Measurements from ENCODE around the gene APLP2.

Gene APLP2

GRCh38 chr11:130144861-130145281 is 75.2 kb downstream of the APLP2 start:
- Mint-ChIP-seq H3K27ac (peak overlapping the region; percentile 94), H3K27me3 (no peaks in the 10 kb centered on the region)

DNA sequence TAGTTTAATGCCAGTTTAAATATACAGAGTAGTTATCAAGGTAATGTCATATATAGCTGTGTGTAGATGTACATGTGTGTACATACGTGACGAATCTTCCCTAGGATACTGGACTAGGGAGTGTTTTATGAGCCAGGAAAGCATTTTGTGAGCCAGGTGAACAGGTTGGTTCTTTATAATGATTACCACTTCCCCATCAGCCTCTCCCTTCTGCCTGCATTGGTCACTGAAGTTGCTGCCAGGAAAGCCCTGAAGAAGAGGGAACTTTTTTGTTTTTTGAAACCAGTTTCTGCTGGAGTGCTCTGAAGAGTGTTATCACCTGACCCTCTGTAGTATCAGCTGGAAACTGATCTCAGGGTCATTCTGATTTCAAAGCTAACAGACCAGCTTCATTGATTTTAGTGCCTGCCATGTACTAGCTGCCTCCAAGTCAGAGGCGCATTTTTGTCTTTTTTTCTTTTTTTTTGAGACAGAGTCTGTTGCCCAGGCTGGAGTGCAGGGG is 75.7 kb downstream of the APLP2 start:
- H3K4me1 Mint-ChIP-seq: peaks cover 25% of the 10 kb centered on the region
- H3K27me3 Mint-ChIP-seq: no peaks in the 10 kb centered on the region
- H3K27ac Mint-ChIP-seq: peak overlapping the region; percentile 94
- H3K36me3 Mint-ChIP-seq: peaks cover 3% of the 10 kb centered on the region
- no peak overlapping the region for H3K4me3 Mint-ChIP-seq
- no peaks in the 10 kb centered on the region for H3K9me3 Mint-ChIP-seq
- ATAC-seq (ENCODE audit: low read depth) (no peak), DNase-seq (ENCODE audit: low spot score in 2 of 2) (no peak)

More at GRCh38 chr11:130144861-130145281, 75.2 kb downstream of the APLP2 start:
- Mint-ChIP-seq H3K9me3 (no peaks in the 10 kb centered on the region), H3K4me1 (peaks cover 25% of the 10 kb centered on the region), H3K36me3 (peaks cover 6% of the 10 kb centered on the region), H3K4me3 (no peak overlapping the region)
- ATAC-seq (ENCODE audit: low read depth) (no peak), DNase-seq (ENCODE audit: low spot score in 2 of 2) (no peak)

DNA sequence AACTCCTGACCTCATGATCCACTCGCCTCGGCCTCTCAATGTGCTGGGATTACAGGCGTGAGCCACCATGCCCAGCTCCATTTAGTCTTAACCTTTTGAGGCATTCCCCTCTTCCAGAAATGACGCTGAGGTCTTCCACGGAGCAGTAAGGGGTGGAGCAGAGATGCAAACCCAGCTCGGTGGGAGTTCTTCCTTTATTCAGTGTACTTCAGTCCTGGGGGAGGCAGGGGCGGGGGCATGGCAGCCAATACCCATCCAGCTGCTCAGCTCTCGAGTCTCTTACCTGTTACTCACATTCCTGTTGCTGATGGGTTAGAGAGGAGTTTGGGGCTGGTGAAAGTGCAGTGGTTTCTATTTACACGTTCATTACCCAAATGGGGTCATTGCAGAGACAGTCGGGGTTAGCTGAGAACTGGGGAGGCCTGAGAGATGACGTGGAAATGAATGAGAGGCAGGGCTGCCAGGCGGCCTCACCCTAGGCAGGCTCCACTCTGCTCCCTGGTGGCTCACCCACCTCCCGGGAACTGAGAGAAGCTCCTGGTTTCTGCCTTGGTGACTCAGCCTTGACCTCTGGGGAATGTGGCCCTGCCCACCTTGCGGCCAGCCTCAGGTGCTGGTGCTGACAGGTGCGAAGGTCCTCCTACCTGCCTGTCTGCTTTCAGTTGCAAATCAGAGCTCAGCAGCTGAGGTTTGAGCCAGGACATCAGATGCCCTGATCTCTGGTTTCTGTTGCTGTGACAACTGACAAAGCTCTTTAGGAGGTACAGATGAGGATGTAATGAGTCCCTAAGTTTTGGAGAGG is 76.5 kb downstream of the APLP2 start:
- Mint-ChIP-seq H3K27me3 (no peaks in the 10 kb centered on the region), H3K36me3 (peaks cover 3% of the 10 kb centered on the region), H3K9me3 (no peaks in the 10 kb centered on the region), H3K4me3 (peak overlapping the region; percentile 35), H3K4me1 (peaks cover 33% of the 10 kb centered on the region), H3K27ac (peak overlapping the region; percentile 94)
- peak; percentile 29 for ATAC-seq (ENCODE audit: low read depth)
- no peak for DNase-seq (ENCODE audit: low spot score in 2 of 2)

DNA sequence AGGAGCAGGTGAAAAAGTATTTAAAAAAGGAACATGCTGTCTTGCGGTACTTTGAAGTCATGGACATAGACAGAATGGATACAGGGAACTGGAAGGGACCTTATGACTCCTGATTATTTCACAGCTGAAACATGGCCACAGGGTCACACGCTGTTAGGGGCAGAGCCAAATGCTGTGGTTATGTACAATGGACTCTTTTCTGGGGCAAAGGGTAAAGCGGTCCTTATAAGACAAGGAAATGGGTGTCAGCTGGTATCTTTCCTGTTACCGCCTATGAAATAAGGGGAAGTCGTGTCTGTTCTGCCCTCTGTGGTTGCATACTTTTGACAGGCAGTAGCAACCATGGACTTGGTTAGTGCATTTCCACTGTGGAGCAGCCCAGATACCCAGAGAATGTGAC is 77.1 kb downstream of the APLP2 start:
- no peaks in the 10 kb centered on the region for H3K27me3 Mint-ChIP-seq
- H3K4me3 Mint-ChIP-seq: peak overlapping the region; percentile 35
- DNase-seq (ENCODE audit: low spot score in 2 of 2) (peak in 1 of 2 donors; percentile 49), ATAC-seq (ENCODE audit: low read depth) (peak; percentile 96)
- H3K9me3 Mint-ChIP-seq: no peaks in the 10 kb centered on the region
- peak overlapping the region; percentile 94 for H3K27ac Mint-ChIP-seq
- H3K4me1 Mint-ChIP-seq: peaks cover 36% of the 10 kb centered on the region
- H3K36me3 Mint-ChIP-seq: peaks cover 3% of the 10 kb centered on the region

DNA sequence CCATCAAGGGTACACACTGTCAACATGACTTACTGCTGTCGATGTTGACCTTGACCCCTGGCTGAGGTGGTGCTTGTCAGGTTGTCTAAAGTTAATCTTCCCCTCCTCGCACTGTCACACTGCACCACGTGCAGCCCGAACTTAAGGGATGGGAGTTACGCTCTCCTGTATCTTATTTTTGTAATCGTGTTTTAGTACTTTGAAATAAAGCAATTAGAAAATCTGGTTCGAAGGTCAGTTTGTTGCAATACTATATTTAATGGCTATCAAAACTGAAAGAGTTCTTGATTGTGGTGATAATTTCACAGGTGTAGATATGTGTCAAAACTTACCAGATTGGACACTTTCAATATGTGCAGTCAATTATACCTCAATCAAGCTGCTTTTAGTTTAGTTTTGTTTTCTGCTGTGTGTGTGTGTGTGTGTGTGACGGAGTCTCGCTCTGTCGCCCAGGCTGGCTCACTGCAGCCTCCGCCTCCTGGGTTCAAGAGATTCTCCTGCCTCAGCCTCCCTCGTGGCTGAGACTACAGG is 79.2 kb downstream of the APLP2 start:
- peaks cover 47% of the 10 kb centered on the region for H3K4me1 Mint-ChIP-seq
- H3K9me3 Mint-ChIP-seq: no peaks in the 10 kb centered on the region
- no peaks in the 10 kb centered on the region for H3K27me3 Mint-ChIP-seq
- DNase-seq (ENCODE audit: low spot score in 2 of 2) (no peak), ATAC-seq (ENCODE audit: low read depth) (no peak)
- H3K4me3 Mint-ChIP-seq: no peak overlapping the region
- H3K36me3 Mint-ChIP-seq: peaks cover 3% of the 10 kb centered on the region
- H3K27ac Mint-ChIP-seq: peak overlapping the region; percentile 53

GRCh38 chr11:130150790-130151189 is 81.1 kb downstream of the APLP2 start:
- DNase-seq (ENCODE audit: low spot score in 2 of 2) (no peak), ATAC-seq (ENCODE audit: low read depth) (no peak)
- H3K4me1 Mint-ChIP-seq: peaks cover 45% of the 10 kb centered on the region
- no peak overlapping the region for H3K4me3 Mint-ChIP-seq
- no peaks in the 10 kb centered on the region for H3K36me3 Mint-ChIP-seq
- H3K27ac Mint-ChIP-seq: peak overlapping the region; percentile 22
- no peaks in the 10 kb centered on the region for H3K9me3 Mint-ChIP-seq
- H3K27me3 Mint-ChIP-seq: no peaks in the 10 kb centered on the region

DNA sequence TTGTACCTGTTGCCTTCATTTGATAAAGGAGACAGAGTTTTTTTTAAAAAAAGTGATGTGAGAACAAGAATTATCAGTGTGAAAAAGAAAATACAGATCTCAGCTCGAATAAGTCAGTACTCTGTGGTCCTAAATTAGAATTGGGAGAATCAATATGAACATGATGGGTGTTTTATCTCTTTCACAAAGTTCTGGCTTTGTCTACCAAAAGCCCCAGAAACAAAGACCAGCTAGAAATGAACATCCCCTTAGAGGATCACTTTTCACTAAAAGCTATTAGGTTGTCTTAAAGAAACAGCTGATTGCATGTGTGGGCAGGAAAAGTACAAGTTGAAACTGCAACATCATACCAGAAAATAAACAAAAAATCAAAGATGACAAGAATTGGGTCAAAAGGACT is 81.5 kb downstream of the APLP2 start:
- H3K4me3 Mint-ChIP-seq: no peak overlapping the region

GRCh38 chr11:130156108-130157022 is 86.7 kb downstream of the APLP2 start:
- Mint-ChIP-seq H3K9me3 (no peaks in the 10 kb centered on the region), H3K4me1 (peaks cover 43% of the 10 kb centered on the region), H3K27me3 (no peaks in the 10 kb centered on the region), H3K27ac (peak overlapping the region; percentile 40), H3K4me3 (no peak overlapping the region), H3K36me3 (no peaks in the 10 kb centered on the region)
- ATAC-seq (ENCODE audit: low read depth): no peak
- DNase-seq (ENCODE audit: low spot score in 2 of 2): no peak

More for the DNA sequence above, 81.5 kb downstream of the APLP2 start:
- DNase-seq (ENCODE audit: low spot score in 2 of 2) (no peak), ATAC-seq (ENCODE audit: low read depth) (no peak)
- Mint-ChIP-seq H3K27ac (peak overlapping the region; percentile 22), H3K36me3 (no peaks in the 10 kb centered on the region), H3K4me1 (peaks cover 45% of the 10 kb centered on the region), H3K9me3 (no peaks in the 10 kb centered on the region), H3K27me3 (no peaks in the 10 kb centered on the region)

- Mint-ChIP-seq H3K4me1 (peaks cover 43% of the 10 kb centered on the region), H3K9me3 (no peaks in the 10 kb centered on the region), H3K27ac (no peak overlapping the region), H3K36me3 (no peaks in the 10 kb centered on the region), H3K4me3 (no peak overlapping the region), H3K27me3 (no peaks in the 10 kb centered on the region)
- DNase-seq (ENCODE audit: low spot score in 2 of 2): no peak
- no peak for ATAC-seq (ENCODE audit: low read depth)
Measured at GRCh38 chr11:130157101-130157500, 87.4 kb downstream of the APLP2 start.

DNA sequence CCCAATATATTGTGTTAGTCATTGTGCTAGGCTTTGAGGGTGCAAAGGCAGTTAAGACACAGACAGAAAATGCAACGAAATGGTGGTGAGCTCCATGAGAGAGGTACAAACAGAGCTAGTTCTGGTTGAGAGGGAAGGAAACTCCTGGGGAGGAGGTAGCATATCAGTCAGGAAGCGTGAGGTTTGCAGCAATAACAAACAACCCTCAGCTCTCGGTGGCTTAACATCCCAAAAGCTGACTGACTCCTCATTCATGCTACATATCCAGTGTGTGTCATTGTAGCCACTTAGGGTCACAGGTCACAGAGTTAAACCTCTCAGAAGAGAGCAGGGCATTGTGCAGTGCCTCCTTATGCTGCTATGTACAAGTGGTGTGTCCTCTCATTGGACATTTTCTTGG is 88.1 kb downstream of the APLP2 start:
- H3K27ac Mint-ChIP-seq: no peak overlapping the region
- DNase-seq (ENCODE audit: low spot score in 2 of 2) (no peak), ATAC-seq (ENCODE audit: low read depth) (no peak)
- H3K4me1 Mint-ChIP-seq: peaks cover 48% of the 10 kb centered on the region
- H3K9me3 Mint-ChIP-seq: no peaks in the 10 kb centered on the region
- no peak overlapping the region for H3K4me3 Mint-ChIP-seq
- no peaks in the 10 kb centered on the region for H3K27me3 Mint-ChIP-seq
- no peaks in the 10 kb centered on the region for H3K36me3 Mint-ChIP-seq

DNA sequence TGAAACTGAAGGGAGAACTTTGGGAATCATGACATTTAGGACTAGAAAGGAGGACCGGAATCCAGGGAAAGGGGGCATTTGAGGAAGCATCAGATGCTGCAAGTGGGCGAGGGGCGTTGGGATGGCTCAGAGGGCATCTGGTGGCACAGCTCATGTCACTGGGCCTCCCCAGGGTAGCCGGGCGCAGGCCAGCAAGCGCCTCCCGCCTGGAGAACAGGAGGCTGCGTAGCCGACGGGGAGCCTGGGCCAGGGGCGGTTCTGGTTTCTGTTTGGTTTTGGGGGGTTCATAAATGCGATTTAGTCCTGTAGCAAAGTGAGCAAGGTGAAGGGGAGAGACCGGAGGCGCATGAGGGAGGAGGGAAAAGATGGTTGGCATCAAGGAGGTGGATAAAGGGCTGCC is 89.4 kb downstream of the APLP2 start:
- Mint-ChIP-seq H3K27me3 (no peaks in the 10 kb centered on the region), H3K9me3 (no peaks in the 10 kb centered on the region), H3K4me1 (peaks cover 53% of the 10 kb centered on the region), H3K27ac (peak overlapping the region; percentile 53), H3K4me3 (peak overlapping the region; percentile 83), H3K36me3 (peaks cover 1% of the 10 kb centered on the region)
- DNase-seq (ENCODE audit: low spot score in 2 of 2) (no peak), ATAC-seq (ENCODE audit: low read depth) (no peak)

GRCh38 chr11:130159657-130160497 is 90.2 kb downstream of the APLP2 start, which contains the start of gene ST14:
TSS of gene ST14 (plus strand) at chr11:130159782. CDS start at chr11:130159980, 198 bp downstream.
- peaks cover 1% of the 10 kb centered on the region for H3K36me3 Mint-ChIP-seq
- no peaks in the 10 kb centered on the region for H3K9me3 Mint-ChIP-seq
- peak within 1 kb of the TSS; percentile 83 for H3K4me3 Mint-ChIP-seq
- DNase-seq (ENCODE audit: low spot score in 2 of 2) (peak; percentile 56 to 65), ATAC-seq (ENCODE audit: low read depth) (peak; percentile 87)
- H3K27me3 Mint-ChIP-seq: no peaks in the 10 kb centered on the region
- peaks cover 50% of the 10 kb centered on the region for H3K4me1 Mint-ChIP-seq
- H3K27ac Mint-ChIP-seq: peak within 1 kb of the TSS; percentile 83

GRCh38 chr11:130160498-130161155 is 90.9 kb downstream of the APLP2 start:
- H3K4me3 Mint-ChIP-seq: peak overlapping the region; percentile 83
- peaks cover 1% of the 10 kb centered on the region for H3K36me3 Mint-ChIP-seq
- H3K27me3 Mint-ChIP-seq: no peaks in the 10 kb centered on the region
- no peak for ATAC-seq (ENCODE audit: low read depth)
- H3K27ac Mint-ChIP-seq: peak overlapping the region; percentile 83
- H3K9me3 Mint-ChIP-seq: no peaks in the 10 kb centered on the region
- H3K4me1 Mint-ChIP-seq: peaks cover 52% of the 10 kb centered on the region
- DNase-seq (ENCODE audit: low spot score in 2 of 2): no peak

Measured in memory B cell (primary cell).